Activated CD4-positive, alpha-beta memory T cell treated with anti-CD3 and anti-CD28 coated beads for 36 hours (primary cell): Measurements from ENCODE around the gene CAMK1D. TPM values are rescaled to one million over a fixed set of nuclear protein-coding genes. Genes with fewer than 3 reads are reported as not detected.
A peak's percentile ranks its signal among the peaks of the same experiment; 100 is the strongest.
"Not testable (repeated sequence)": the region's sequence is repeated elsewhere in the genome, so short reads cannot be mapped to it uniquely, and the experiment has no call there.

ENCODE experiments used
- CTCF ChIA-PET: fragments of 350-600 bp; sonication (Branson Sonifier 250); formaldehyde crosslinking; loops from one replicate; lab custom pipeline; 2021; ENCODE audit warnings: antibody characterized with exemption, inconsistent platforms; lab: Charles Lee
- POLR2A ChIA-PET: fragments of 350-600 bp; sonication (Branson Sonifier 250); formaldehyde crosslinking; loops from one replicate; lab custom pipeline; 2021; ENCODE audit warnings: antibody characterized with exemption; lab: Charles Lee
- DNase-seq: peaks from one replicate; pipeline ENCODE4 v3.0.0-alpha.2; 2020
- H3K27ac Mint-ChIP-seq: one replicate; pipeline ENCODE4 v1.8.0; 2021; ENCODE audit warnings: mixed read lengths
- H3K27me3 Mint-ChIP-seq: one replicate; pipeline ENCODE4 v1.8.0; 2021; ENCODE audit warnings: mixed read lengths
- H3K36me3 Mint-ChIP-seq: one replicate; pipeline ENCODE4 v1.8.0; 2021; ENCODE audit warnings: mixed read lengths
- H3K4me1 Mint-ChIP-seq: one replicate; pipeline ENCODE4 v1.8.0; 2021; ENCODE audit warnings: low read depth, mixed read lengths
- H3K4me3 Mint-ChIP-seq: one replicate; pipeline ENCODE4 v1.8.0; 2021; ENCODE audit warnings: mild to moderate bottlenecking, mixed read lengths
- H3K9me3 Mint-ChIP-seq: one replicate; pipeline ENCODE4 v1.8.0; 2021; ENCODE audit warnings: mixed read lengths
- intact Hi-C: fragments of 100-400 bp; cut with micrococcal nuclease; formaldehyde crosslinking; loops from one replicate; pipeline ENCODE4 v1.15.1; 2023
- total RNA-seq, 2 experiments: library from RNA; stranded (reverse); gene quantifications; one replicate each; pipeline ENCODE4 v1.2.3, GENCODE V29; 2021

Gene CAMK1D
- total RNA-seq, 2 experiments from 2014 or later, result 17.7 to 17.9 TPM

DNA sequence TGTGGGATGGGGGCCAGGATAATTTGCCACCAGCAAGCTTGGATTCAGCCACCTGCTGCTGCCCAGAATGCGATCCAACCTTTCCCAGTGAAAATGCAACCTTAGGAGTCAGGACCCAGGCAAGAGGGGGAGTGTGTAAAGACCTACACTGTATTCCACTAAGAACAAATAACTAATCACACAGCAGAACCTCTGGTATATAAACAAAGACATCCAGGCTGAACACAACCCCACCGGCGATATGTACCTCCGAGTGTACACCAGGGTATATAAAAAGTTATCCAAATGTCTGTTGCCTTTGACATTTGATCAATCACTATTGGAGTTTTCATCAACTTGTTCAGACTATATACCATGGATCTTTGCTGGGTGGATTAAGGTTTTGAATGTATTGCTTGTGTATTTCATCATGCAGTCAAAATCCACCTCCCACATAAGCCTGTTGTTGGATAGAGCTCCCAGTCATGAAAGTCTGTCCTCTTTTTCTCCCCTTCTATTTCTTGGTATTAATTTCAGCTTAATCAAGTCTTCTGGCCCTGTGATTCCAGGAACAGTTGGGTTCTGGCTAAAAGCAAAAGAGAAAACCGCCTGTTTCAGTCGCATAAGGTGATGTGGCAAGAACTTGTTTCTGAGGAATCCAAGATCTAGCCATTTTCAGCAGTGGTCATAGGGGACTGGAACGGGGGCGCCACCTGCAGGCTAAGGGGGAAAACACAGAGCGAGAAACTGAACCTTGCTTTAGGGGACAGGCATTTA, 361.4 kb downstream of the CAMK1D start:
- POLR2A ChIA-PET, result interaction anchor here (1.0 to 3.2 kb wide), 5 partner anchors 10 to 588 kb away, joined by 4 to 14 read pairs (median 7); no protein-coding TSS in a partner anchor
- Mint-ChIP-seq H3K27ac (peak overlapping the region; percentile 77), H3K4me1 (peaks cover 72% of the 10 kb centered on the region), H3K27me3 (no peaks in the 10 kb centered on the region), H3K36me3 (no peaks in the 10 kb centered on the region), H3K4me3 (no peak overlapping the region), H3K9me3 (no peaks in the 10 kb centered on the region)
- CTCF ChIA-PET, result interaction anchor here (0.6 to 11.1 kb wide), 32 partner anchors 8 to 515 kb away, joined by 3 to 85 read pairs (median 5); partner anchors contain the start of genes CDC123, NUDT5 and OPTN
- intact Hi-C loops, result loop anchor here (1.0 to 5.0 kb wide), 7 partner anchors 10 to 588 kb away; partner anchors contain the start of genes CDC123 and NUDT5
- DNase-seq, result peak; percentile 92

DNA sequence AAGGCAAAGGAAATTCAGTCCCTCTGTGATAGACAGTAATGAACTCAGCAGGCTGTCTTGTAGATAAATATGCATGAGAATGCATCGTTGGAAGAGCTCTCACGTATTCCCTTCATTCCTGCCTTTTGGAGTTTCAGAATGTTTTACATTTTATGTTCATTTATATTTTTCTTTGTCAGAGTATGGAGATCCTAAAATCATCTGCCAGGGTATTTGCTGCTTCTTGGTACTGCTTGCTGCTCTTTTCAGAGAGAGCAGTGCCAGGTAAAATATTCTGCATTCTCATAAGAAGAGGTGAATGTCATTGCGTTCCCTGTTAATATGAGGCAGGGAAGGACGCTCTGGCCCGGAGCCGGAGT, 362.0 kb downstream of the CAMK1D start:
- DNase-seq, result no peak
- ChIA-PET POLR2A (interaction anchor here (1.0 to 3.2 kb wide), 3 partner anchors 12 to 589 kb away, joined by 4 to 14 read pairs (median 6); no protein-coding TSS in a partner anchor), CTCF (interaction anchor here (0.6 to 11.1 kb wide), 25 partner anchors 9 to 516 kb away, joined by 3 to 85 read pairs (median 6); partner anchors contain the start of genes CDC123, NUDT5 and OPTN)
- H3K27ac Mint-ChIP-seq, result peak overlapping the region; percentile 77
- no peak overlapping the region for H3K4me3 Mint-ChIP-seq
- no peaks in the 10 kb centered on the region for H3K27me3 Mint-ChIP-seq
- H3K4me1 Mint-ChIP-seq, result peaks cover 67% of the 10 kb centered on the region
- no peaks in the 10 kb centered on the region for H3K36me3 Mint-ChIP-seq
- no peaks in the 10 kb centered on the region for H3K9me3 Mint-ChIP-seq
- intact Hi-C loops, result loop anchor here (1.0 to 5.0 kb wide), 7 partner anchors 9 to 589 kb away; partner anchors contain the start of genes CDC123 and NUDT5

DNA sequence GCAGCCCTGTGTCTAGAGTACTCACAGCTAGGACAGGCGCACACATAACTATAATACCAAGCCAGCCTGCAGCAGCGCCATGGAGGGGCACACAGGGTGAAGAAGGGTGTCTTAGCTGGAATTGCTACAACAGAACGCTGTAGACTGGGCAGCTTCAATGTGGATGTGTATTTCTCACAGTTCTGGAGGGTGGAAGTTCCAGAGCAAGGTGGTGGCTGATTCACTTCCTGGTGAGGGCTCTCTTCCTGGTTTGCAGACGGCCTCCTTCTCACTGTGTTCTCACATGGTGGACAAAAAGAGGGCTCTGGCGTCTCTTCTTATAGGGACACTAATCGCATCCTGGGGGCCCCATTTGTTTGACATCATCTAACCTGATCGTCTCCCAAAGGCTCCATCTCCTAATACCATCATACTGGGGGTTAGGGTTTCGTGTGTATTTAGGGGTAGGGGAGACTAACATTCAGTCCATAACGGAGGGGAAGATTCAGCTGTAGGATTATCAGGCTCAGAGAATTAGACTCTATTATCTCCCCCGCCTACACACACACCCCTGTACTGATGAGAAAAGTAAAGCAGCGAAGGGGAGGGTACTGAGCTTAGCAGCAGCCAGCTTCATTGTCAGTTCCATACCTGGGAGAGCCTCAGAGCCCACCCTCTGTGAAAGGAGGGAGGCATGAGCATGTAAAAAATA, 363.1 kb downstream of the CAMK1D start:
- H3K27me3 Mint-ChIP-seq, result no peaks in the 10 kb centered on the region
- H3K9me3 Mint-ChIP-seq, result no peaks in the 10 kb centered on the region
- peak; percentile 37 for DNase-seq
- ChIA-PET CTCF (interaction anchor here (0.7 to 11.1 kb wide), 13 partner anchors 8 to 509 kb away, joined by 3 to 85 read pairs (median 10); partner anchors contain the start of gene OPTN), POLR2A (interaction anchor here (0.5 to 1.2 kb wide), 2 partner anchors 14 to 101 kb away, joined by 3 to 4 read pairs; no protein-coding TSS in a partner anchor)
- no peaks in the 10 kb centered on the region for H3K36me3 Mint-ChIP-seq
- H3K4me1 Mint-ChIP-seq, result peaks cover 58% of the 10 kb centered on the region
- H3K27ac Mint-ChIP-seq, result peak overlapping the region; percentile 64
- H3K4me3 Mint-ChIP-seq, result no peak overlapping the region
- intact Hi-C loops, result loop anchor here (5.0 kb wide), 1 partner anchor 515 kb away; the partner anchor contains the start of genes CDC123 and NUDT5

DNA sequence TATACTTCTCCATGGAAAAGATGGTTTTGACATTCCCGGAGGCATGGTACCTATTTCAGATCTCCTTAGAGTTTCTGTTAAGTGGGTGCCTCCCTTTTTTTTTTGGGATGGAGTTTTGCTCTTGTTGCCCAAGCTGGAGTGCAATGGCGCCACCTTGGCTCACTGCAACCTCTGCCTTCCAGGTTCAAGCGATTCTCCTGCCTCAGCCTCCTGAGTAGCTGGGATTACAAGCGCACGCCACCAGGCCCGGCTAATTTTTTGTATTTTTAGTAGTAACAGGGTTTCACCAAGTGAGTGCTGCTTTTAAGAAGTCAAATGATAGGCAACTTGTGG, 363.6 kb downstream of the CAMK1D start:
- intact Hi-C loops, result loop anchor here (5.0 kb wide), 1 partner anchor 516 kb away; the partner anchor contains the start of genes CDC123 and NUDT5
- peaks cover 54% of the 10 kb centered on the region for H3K4me1 Mint-ChIP-seq

DNA sequence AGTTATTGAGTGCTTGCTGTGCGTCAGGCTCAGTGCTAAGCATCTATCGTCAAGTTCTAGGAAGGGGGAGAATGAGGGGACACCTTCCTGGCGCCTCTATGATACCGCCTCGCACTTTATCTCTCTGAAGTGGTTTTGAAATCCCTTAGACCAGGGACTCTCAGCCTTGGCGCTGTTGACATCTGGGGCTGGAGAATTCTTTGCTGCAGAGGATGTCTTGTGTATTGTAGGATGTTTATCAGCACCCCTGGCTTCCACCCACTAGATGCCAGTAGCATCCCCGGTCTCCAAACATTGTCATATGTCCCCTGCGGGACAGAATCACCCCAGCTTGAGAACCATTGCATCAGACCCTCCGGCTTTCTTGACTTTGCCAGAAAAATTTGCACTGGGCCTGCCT, 366.7 kb downstream of the CAMK1D start:
- intact Hi-C loops, result no loop called here
- POLR2A ChIA-PET, result no interaction called here
- no peak overlapping the region for H3K27ac Mint-ChIP-seq
- CTCF ChIA-PET, result interaction anchor here (1.0 to 11.1 kb wide), 2 partner anchors 187 to 501 kb away, joined by 3 to 85 read pairs; no protein-coding TSS in a partner anchor
- no peaks in the 10 kb centered on the region for H3K9me3 Mint-ChIP-seq
- H3K4me1 Mint-ChIP-seq, result peaks cover 54% of the 10 kb centered on the region
- H3K27me3 Mint-ChIP-seq, result no peaks in the 10 kb centered on the region
- H3K36me3 Mint-ChIP-seq, result no peaks in the 10 kb centered on the region
- DNase-seq, result no peak
- no peak overlapping the region for H3K4me3 Mint-ChIP-seq

More for the DNA sequence above, 363.6 kb downstream of the CAMK1D start:
- POLR2A ChIA-PET, result interaction anchor here (0.5 kb wide), 1 partner anchor 101 kb away, joined by 4 read pairs; no protein-coding TSS in a partner anchor
- H3K27me3 Mint-ChIP-seq, H3K36me3 Mint-ChIP-seq, H3K4me3 Mint-ChIP-seq, H3K27ac Mint-ChIP-seq, H3K9me3 Mint-ChIP-seq, DNase-seq: not testable (repeated sequence)
- CTCF ChIA-PET, result interaction anchor here (0.8 to 11.1 kb wide), 2 partner anchors 9 to 190 kb away, joined by 3 to 85 read pairs; no protein-coding TSS in a partner anchor

DNA sequence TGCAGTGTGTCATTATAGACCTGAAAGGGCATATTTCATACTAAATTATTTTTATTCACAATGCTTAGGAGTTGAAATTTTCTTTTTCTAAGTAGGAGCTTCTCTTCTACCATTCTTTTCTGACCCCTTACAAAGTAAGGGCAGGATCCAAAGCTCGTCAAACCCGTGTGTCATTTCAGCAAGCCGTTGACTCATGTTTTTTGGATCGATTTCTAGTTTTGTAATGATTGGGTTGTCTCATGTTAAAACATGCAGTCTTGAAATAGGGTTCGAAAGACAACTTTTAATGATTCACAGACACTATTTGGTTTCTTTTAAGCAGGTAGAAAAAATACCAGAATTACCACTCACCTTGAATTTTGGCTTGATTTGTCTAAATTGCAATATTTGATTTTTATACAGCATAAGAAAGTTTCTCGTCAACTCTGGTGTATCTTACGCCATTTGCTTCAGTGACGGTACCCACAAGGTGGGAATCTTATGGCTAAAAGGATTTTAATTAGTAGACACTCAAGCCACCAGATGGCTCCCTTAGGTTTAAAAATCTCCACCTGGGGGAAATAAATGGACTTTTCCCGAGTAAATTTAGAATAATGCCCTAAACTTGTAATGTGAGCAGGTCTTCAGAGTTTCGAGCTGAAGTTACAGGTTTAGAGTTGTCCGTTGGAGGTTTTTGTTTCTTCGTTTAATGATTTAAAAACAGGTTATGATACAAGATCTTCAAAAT, 368.8 kb downstream of the CAMK1D start:
- H3K4me3 Mint-ChIP-seq, result no peak overlapping the region
- H3K27me3 Mint-ChIP-seq, result no peaks in the 10 kb centered on the region
- peak overlapping the region; percentile 28 for H3K27ac Mint-ChIP-seq
- no peaks in the 10 kb centered on the region for H3K9me3 Mint-ChIP-seq
- DNase-seq, result peak; percentile 28
- ChIA-PET POLR2A (interaction anchor here (0.6 to 1.0 kb wide), 2 partner anchors 62 to 365 kb away, joined by 3 to 7 read pairs; no protein-coding TSS in a partner anchor), CTCF (interaction anchor here (0.9 to 1.3 kb wide), 3 partner anchors 9 to 39 kb away, joined by 3 to 6 read pairs (median 3); no protein-coding TSS in a partner anchor)
- peaks cover 40% of the 10 kb centered on the region for H3K4me1 Mint-ChIP-seq
- no peaks in the 10 kb centered on the region for H3K36me3 Mint-ChIP-seq
- intact Hi-C loops, result loop anchor here (1.0 kb wide), 1 partner anchor 9 kb away; no protein-coding TSS in a partner anchor

DNA sequence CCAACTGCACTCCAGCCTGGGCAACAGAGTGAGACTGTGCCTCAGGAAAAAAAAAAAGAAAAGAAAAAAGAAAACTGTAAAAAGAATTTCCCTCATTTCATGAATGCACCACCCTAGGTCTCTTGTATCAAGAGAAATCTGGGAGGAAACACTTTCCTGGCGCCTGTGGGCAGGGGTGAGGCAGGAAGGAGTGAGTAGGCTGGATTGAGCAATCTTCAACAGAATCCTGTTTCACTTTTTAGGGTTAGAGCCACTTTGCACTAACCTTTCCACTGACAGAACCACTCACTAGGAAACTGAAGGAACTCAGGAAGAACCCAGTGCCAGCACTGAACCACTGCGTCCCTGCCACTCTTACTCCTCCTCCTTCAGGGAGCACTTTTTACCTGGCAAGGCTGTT, 370.0 kb downstream of the CAMK1D start:
- ChIA-PET CTCF (interaction anchor here (1.1 to 2.7 kb wide), 3 partner anchors 8 to 61 kb away, joined by 3 to 15 read pairs (median 3); no protein-coding TSS in a partner anchor), POLR2A (interaction anchor here (2.2 kb wide), 1 partner anchor 10 kb away, joined by 7 read pairs; no protein-coding TSS in a partner anchor)
- Mint-ChIP-seq H3K36me3 (no peaks in the 10 kb centered on the region), H3K4me3 (no peak overlapping the region), H3K4me1 (peaks cover 40% of the 10 kb centered on the region), H3K27me3 (no peaks in the 10 kb centered on the region), H3K9me3 (no peaks in the 10 kb centered on the region), H3K27ac (peak overlapping the region; percentile 82)
- peak; percentile 65 for DNase-seq
- intact Hi-C loops, result no loop called here

DNA sequence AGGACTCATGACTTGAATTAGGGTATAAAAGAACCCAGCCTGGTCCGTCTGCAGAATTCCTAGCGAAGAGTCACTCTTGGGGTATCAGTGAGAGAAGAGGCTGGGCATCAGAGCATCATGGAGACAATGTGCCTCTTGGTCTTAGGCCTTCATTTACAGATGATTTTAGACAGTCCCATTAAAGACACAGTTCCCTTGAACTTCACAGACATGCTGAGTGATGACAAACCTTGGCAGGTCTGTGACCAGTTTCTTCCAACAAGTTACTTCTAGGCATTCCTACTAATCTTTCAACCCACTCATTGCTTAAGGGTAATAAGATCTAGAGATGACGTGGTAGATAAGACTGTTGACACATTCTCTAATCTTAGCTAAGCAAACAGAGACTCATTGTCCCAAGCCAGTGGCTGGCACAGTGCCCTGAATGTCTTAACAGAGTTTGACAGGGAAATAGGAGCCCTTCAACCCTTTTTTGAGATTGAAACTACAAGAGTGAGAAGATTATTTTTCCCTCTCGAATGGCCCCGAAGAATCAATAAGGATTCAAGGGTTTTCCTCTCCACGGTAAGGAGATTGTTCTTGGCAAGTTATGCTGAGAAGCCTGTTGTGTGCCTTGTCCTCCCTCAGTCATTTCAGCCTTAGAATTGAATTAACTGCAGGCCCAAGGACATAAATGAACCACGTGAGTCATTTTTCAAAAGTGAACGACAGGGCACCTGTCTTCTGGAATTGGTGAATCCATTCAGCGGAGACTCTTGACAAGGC, 371.1 kb downstream of the CAMK1D start:
- ChIA-PET POLR2A (interaction anchor here (0.7 to 2.2 kb wide), 2 partner anchors 11 to 13 kb away, joined by 4 to 7 read pairs; no protein-coding TSS in a partner anchor), CTCF (interaction anchor here (1.1 to 2.7 kb wide), 8 partner anchors 9 to 181 kb away, joined by 3 to 15 read pairs (median 4); no protein-coding TSS in a partner anchor)
- no peaks in the 10 kb centered on the region for H3K27me3 Mint-ChIP-seq
- H3K9me3 Mint-ChIP-seq, result no peaks in the 10 kb centered on the region
- no peaks in the 10 kb centered on the region for H3K36me3 Mint-ChIP-seq
- intact Hi-C loops, result loop anchor here (1.0 to 5.0 kb wide), 5 partner anchors 9 to 262 kb away; no protein-coding TSS in a partner anchor
- H3K4me3 Mint-ChIP-seq, result no peak overlapping the region
- peak; percentile 81 for DNase-seq
- H3K4me1 Mint-ChIP-seq, result peaks cover 37% of the 10 kb centered on the region
- peak overlapping the region; percentile 82 for H3K27ac Mint-ChIP-seq

DNA sequence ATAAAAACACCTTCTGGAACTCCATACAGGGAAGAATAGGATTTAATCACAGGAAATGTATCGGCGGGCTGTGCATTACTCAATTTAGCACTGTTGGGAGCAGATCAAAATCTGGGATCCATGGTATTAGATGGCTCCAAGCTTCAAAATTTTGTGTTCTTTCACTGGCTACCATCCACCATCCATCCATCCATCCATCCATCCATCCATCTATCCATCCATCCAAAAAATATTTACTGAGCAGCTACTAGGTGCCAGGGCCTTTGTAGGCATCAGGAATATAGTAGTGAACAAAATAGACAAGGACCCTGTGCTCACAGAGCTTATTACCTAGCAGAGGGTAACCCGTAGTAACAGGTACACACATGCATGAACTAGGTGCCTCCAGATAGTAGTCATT, 372.0 kb downstream of the CAMK1D start:
- no peaks in the 10 kb centered on the region for H3K27me3 Mint-ChIP-seq
- H3K36me3 Mint-ChIP-seq, result no peaks in the 10 kb centered on the region
- ChIA-PET CTCF (interaction anchor here (0.6 to 2.7 kb wide), 5 partner anchors 10 to 180 kb away, joined by 3 to 15 read pairs (median 3); no protein-coding TSS in a partner anchor), POLR2A (interaction anchor here (2.2 kb wide), 1 partner anchor 12 kb away, joined by 7 read pairs; no protein-coding TSS in a partner anchor)
- intact Hi-C loops, result loop anchor here (5.0 kb wide), 1 partner anchor 261 kb away; no protein-coding TSS in a partner anchor
- DNase-seq, result no peak
- H3K9me3 Mint-ChIP-seq, result no peaks in the 10 kb centered on the region
- no peak overlapping the region for H3K4me3 Mint-ChIP-seq
- peak overlapping the region; percentile 82 for H3K27ac Mint-ChIP-seq
- H3K4me1 Mint-ChIP-seq, result peaks cover 39% of the 10 kb centered on the region

DNA sequence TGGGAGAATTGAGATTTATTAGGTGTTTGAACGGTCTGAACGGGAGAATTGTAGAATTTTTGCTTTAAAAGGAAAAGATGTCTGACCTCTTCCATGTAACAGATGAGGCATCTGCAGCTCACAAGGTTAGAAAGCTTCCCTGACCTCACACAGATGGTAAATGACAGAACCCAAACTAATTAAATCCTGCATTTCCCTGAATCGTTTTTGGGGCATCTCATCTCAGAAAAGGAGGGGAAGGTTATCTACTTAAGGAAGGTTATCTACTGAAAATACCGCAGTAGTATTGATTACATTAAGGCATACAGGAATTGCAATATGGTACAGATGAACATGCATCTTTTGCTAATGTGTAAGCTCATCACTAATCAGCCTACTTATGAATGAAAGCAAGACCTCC, 373.9 kb downstream of the CAMK1D start:
- H3K4me1 Mint-ChIP-seq, result peaks cover 46% of the 10 kb centered on the region
- intact Hi-C loops, result loop anchor here (5.0 kb wide), 1 partner anchor 259 kb away; no protein-coding TSS in a partner anchor
- no peak overlapping the region for H3K27ac Mint-ChIP-seq
- H3K9me3 Mint-ChIP-seq, result no peaks in the 10 kb centered on the region
- POLR2A ChIA-PET, result no interaction called here
- no peak overlapping the region for H3K4me3 Mint-ChIP-seq
- no peaks in the 10 kb centered on the region for H3K36me3 Mint-ChIP-seq
- no peaks in the 10 kb centered on the region for H3K27me3 Mint-ChIP-seq
- DNase-seq, result no peak
- CTCF ChIA-PET, result interaction anchor here (0.7 to 1.2 kb wide), 4 partner anchors 12 to 179 kb away, joined by 3 read pairs; no protein-coding TSS in a partner anchor
